ENCODE results near the gene CACNA1S. TPM values are rescaled to one million over a fixed set of nuclear protein-coding genes. Genes with fewer than 3 reads are reported as not detected.

The CACNA1S gene
- total RNA-seq, 1 donor from 2014 or later, result not detected

DNA sequence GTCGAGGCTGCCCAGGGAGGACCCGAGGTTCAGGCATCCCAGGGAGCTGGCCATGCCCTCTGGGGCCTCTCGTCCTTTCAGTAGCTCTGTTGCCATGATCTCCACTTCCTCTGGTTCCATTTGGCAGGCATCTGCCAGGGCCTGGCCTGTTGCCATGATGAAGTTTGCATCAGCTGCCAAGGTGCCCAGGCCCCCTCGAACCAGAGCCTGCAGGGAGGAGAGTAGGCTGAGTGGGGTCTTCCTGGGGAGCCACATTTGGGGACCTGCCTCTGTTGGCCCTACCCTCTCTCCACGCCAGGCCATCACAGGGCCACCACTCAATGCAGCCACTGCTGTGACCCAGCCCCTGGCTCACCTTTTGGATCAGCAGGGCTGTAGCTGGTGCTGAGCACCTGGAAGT is 72.3 kb downstream of the CACNA1S start:
- DNase-seq, result no peak
- intact Hi-C loops (cut with micrococcal nuclease), result loop anchor here (5.0 kb wide), 1 partner anchor 63 kb away; no protein-coding TSS in a partner anchor
- no peaks in the 10 kb centered on the region for H3K9me3 ChIP-seq (replicated peaks)
- H3K4me1 ChIP-seq, result peaks cover 7% of the 10 kb centered on the region
- peaks cover 23% of the 10 kb centered on the region for H3K27me3 ChIP-seq (ENCODE audit: low read depth)
- no peaks in the 10 kb centered on the region for H3K36me3 ChIP-seq
- no peak overlapping the region for H3K4me3 ChIP-seq
- TF ChIP-seq CTCF (IDR thresholded peaks at IDR 0.05; ENCODE audit: borderline replicate concordance), result no peak
- no peak overlapping the region for H3K27ac ChIP-seq (replicated peaks)

DNA sequence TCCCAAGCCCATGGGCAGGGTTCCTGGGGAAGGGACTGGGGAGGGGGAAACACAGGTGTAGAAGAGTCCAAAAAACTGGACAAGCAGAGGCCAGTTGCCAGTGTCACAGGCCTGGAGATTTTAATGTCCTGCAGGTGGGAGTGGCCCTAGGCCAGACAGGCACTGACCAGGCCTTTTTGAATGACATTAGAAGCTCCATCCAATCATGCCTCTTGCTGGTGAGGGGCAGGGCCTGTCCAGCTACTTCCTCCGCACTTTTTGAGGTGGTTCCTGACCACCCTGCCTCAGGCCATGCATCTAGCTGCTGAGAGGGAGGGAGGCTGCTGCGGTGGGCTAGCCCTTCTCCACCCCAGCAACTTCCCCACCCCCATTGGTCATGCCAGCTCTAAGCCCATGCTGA is 72.8 kb downstream of the CACNA1S start:
- Histone ChIP-seq H3K27ac (replicated peaks) (no peak overlapping the region), H3K4me1 (peaks cover 7% of the 10 kb centered on the region), H3K9me3 (replicated peaks) (no peaks in the 10 kb centered on the region), H3K27me3 (ENCODE audit: low read depth) (peaks cover 19% of the 10 kb centered on the region), H3K36me3 (no peaks in the 10 kb centered on the region), H3K4me3 (no peak overlapping the region)
- no peak for DNase-seq
- no peak for TF ChIP-seq CTCF (IDR thresholded peaks at IDR 0.05; ENCODE audit: borderline replicate concordance)
- intact Hi-C loops (cut with micrococcal nuclease), result no loop called here

- Histone ChIP-seq H3K36me3 (no peaks in the 10 kb centered on the region), H3K4me1 (peaks cover 7% of the 10 kb centered on the region), H3K27me3 (ENCODE audit: low read depth) (peaks cover 19% of the 10 kb centered on the region), H3K9me3 (replicated peaks) (no peaks in the 10 kb centered on the region), H3K4me3 (no peak overlapping the region), H3K27ac (replicated peaks) (no peak overlapping the region)
- TF ChIP-seq CTCF (IDR thresholded peaks at IDR 0.05; ENCODE audit: borderline replicate concordance), result no peak
- DNase-seq, result no peak
- intact Hi-C loops (cut with micrococcal nuclease), result no loop called here
These were observed 73.9 kb downstream of the CACNA1S start for GRCh38 chr1:201038186-201038876.

DNA sequence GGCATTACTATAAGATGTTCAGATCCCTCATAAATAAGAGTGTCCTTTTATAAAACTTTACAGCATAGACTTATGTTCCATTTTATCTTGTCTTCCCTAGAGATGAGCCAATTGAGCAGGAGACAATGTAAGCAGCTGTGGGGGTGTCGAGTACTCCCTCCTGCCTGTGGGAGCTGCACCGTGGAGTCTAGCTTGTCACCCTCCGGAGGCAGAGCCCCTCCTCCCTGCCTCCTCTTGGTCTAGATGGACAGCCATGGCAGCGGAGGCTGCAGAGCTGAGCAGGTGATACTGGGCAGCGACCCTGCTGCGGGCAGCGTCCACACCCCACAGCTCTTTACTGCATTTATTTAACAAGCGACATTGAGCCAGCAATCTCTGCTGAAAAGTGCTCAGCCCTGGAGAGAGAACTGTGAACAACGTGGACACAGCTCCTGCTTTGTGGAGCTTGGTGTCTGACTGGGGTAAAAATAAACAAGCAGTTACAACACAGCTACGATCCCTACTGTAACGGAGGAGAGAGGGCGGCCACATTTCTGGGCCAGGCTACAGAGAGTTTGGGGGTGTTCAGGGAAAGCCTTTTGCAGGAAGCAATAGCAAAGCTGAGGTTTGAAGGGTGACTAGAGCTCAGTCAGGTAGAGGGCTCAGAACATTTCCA is 75.9 kb downstream of the CACNA1S start:
- Histone ChIP-seq H3K27me3 (ENCODE audit: low read depth) (peaks cover 19% of the 10 kb centered on the region), H3K4me3 (no peak overlapping the region), H3K36me3 (no peaks in the 10 kb centered on the region), H3K9me3 (replicated peaks) (no peaks in the 10 kb centered on the region), H3K27ac (replicated peaks) (no peak overlapping the region), H3K4me1 (no peaks in the 10 kb centered on the region)
- no peak for TF ChIP-seq CTCF (IDR thresholded peaks at IDR 0.05; ENCODE audit: borderline replicate concordance)
- intact Hi-C loops (cut with micrococcal nuclease), result no loop called here
- no peak for DNase-seq

DNA sequence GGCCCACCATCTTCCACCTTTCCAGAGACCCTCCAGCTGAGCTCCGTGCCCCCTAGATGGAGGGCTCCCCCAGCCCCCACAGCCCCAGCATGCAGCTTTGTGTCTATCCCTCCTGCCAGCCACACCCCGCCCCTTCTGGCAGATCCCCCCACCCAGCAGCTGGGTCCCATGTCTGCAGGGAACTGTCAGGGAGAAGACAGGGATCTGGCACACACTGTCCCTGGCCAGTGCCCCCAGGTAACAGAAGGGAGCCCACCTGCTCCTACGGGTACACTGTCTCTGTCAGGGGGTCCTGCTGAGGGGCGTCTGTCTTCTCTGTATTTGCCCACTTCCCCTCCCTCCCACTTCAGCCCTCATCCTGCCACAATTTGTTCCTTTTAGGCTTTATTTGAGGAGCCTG is 77.6 kb downstream of the CACNA1S start:
- Histone ChIP-seq H3K4me3 (no peak overlapping the region), H3K9me3 (replicated peaks) (no peaks in the 10 kb centered on the region), H3K27me3 (ENCODE audit: low read depth) (peaks cover 19% of the 10 kb centered on the region), H3K4me1 (no peaks in the 10 kb centered on the region), H3K27ac (replicated peaks) (no peak overlapping the region), H3K36me3 (no peaks in the 10 kb centered on the region)
- intact Hi-C loops (cut with micrococcal nuclease), result no loop called here
- no peak for TF ChIP-seq CTCF (IDR thresholded peaks at IDR 0.05; ENCODE audit: borderline replicate concordance)
- DNase-seq, result no peak
